ENCODE measurements around the gene MRPS18B.

Gene MRPS18B

DNA sequence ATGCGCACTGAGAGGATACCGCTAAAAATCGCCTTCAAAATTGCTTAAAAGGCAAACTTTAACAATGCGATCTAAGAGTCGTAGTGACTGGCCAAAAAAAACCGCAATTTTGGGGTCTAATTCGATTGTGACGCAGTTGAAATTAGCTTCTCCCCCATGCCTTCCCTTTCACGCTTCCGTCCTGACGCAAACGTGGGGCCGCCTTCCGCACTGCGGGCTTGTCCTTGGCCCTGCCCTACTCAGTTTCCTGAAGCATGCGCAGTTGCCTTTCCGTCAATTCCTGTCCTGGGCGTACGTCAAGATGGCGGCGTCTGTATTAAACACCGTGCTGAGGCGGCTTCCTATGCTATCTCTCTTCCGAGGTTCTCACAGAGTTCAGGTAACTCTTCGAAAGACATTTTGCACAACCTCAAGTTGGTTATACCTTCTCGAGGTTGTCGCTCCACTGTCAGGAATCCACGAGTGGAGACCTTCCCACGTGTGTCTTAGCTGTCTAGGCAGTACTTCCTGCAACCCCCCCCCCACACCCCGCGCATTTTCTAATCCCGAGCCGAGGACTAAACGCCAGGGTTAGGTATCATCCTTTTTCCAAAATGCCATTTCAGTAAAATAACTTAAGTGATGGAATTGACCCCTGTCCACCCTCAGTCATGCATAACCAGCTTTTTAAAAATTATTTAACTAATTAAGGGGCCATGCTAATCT, at the start of gene MRPS18B:
Gene MRPS18B, plus strand, starts transcription at position 276 of the 705 bp plus-strand sequence. Its CDS starts 26 bp downstream, at position 302.
- peak; percentile 93 to 95 (median 94) for DNase-seq (ENCODE audit: low read depth in 2 of 3, low spot score in 1 of 3)

GRCh38 chr6:30568245-30568644, 49.4 kb upstream of the MRPS18B start:
- peak; percentile 33 to 51 (median 47) for DNase-seq (ENCODE audit: low read depth in 2 of 3, low spot score in 1 of 3)

GRCh38 chr6:30570263-30570662, 47.4 kb upstream of the MRPS18B start:
- no peak for DNase-seq (ENCODE audit: low read depth in 2 of 3, low spot score in 1 of 3)

DNA sequence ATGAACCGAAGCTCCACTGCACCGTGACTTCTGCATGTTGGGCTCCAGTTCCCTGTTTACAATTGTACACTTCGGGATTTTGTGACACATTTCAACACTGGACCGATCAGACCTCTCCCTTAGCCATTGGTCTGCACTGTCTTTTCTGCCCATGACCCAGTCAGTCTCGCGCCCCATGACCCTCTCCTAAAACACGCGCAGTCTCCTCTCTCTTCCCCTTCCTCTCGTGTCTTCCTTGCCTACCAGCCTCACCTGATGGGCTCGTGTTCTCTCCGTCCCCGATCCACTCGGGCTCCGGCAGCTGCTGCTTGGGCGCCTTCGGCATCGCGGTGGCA, 46.9 kb upstream of the MRPS18B start:
- DNase-seq (ENCODE audit: low read depth in 2 of 3, low spot score in 1 of 3) = no peak

DNA sequence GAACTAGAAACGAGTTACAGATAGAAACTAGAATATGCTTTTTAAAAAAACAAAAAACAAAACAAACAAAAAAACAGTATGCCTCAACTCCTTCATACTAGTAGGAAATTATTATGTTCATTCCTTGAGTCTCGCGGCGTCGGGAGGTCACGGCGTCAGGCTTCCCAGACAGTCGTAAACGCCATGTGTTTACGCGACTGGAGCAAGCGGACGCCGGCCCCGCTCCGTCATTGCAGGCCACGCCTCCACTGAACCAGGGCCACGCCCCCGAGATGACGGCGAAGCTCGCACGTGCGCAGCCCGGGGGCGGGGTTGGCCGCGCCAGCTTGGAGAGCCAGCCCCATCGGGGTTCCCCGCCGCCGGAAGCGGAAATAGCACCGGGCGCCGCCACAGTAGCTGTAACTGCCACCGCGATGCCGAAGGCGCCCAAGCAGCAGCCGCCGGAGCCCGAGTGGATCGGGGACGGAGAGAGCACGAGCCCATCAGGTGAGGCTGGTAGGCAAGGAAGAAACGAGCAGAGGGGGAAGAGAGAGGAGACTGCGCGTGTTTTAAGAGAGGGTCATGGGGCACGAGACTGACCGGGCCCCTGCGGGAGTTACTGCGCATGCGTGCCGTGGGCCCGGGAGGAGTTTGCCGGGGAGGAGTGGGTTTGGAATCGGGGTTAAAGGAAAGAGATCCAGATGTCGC, 46.4 kb upstream of the MRPS18B start, which contains the start of gene ABCF1:
Gene ABCF1, plus strand, starts transcription at position 368 of the 687 bp plus-strand sequence. Its CDS starts 46 bp downstream, at position 414.
- DNase-seq (ENCODE audit: low read depth in 2 of 3, low spot score in 1 of 3) = peak; percentile 98 to 100 (median 100)

DNA sequence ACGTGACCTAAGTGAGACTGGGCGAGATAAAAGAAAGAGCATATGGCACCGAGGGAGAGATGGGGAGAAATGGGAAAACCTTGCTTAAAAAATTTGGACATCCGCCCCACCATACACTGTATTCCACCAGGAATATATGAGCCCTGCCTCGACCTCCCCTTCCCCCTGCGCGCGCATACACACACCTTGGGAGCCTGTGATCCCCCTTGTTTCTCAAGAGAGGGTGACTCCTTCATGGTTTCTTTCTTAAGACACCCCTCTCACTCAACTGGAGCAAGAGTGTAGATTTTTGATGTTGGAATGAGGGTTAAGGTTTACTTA, 45.9 kb upstream of the MRPS18B start:
- DNase-seq (ENCODE audit: low read depth in 2 of 3, low spot score in 1 of 3) = no peak

DNA sequence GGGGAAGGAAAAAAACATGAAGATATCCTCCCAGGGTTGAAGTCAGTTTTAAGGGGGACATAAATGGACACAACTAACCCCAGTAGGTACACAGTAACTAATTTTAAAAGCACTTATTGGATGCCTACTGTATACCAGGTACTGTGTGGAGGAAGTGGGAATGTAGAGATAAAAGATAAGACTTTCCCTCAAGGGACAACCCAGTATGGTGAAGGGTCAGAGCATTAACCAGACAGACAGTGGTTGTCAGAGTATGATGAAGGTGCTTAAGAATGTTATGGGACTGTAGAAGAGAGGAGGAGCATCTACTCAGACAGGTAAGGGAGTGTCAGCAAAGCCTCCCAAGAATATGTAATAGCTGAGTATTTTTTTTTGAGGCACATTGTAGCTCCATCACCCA, 45.5 kb upstream of the MRPS18B start:
- DNase-seq (ENCODE audit: low read depth in 2 of 3, low spot score in 1 of 3) = no peak

GRCh38 chr6:30573113-30573512, 44.5 kb upstream of the MRPS18B start:
- DNase-seq (ENCODE audit: low read depth in 2 of 3, low spot score in 1 of 3) = no peak

GRCh38 chr6:30578051-30578450, 39.6 kb upstream of the MRPS18B start:
- no peak for DNase-seq (ENCODE audit: low read depth in 2 of 3, low spot score in 1 of 3)

- DNase-seq (ENCODE audit: low read depth in 2 of 3, low spot score in 1 of 3) = no peak
Measured at GRCh38 chr6:30583921-30584320, 33.7 kb upstream of the MRPS18B start.

GRCh38 chr6:30589754-30590358, 27.8 kb upstream of the MRPS18B start:
- DNase-seq (ENCODE audit: low read depth in 2 of 3, low spot score in 1 of 3) = no peak

- DNase-seq (ENCODE audit: low read depth in 2 of 3, low spot score in 1 of 3) = no peak
Measured at GRCh38 chr6:30590509-30590908, 27.1 kb upstream of the MRPS18B start.

DNA sequence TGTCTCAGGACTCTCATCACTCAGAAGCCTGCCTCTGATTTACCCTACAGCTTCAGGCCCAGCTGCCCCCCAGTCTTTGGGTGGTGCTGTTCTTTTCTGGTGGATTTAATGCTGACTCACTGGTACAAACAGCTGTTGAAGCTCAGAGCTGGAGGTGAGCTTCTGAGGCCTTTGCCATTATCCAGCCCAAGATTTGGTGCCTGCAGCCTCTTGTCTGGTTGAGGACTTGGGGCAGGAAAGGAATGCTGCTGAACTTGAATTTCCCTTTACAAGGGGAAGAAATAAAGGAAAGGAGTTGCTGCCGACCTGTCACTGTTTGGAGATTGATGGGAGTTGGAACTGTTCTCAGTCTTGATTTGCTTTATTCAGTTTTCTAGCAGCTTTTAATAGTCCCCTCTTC, 26.6 kb upstream of the MRPS18B start:
- DNase-seq (ENCODE audit: low read depth in 2 of 3, low spot score in 1 of 3) = no peak

GRCh38 chr6:30592287-30592686, 25.4 kb upstream of the MRPS18B start:
- no peak for DNase-seq (ENCODE audit: low read depth in 2 of 3, low spot score in 1 of 3)

DNA sequence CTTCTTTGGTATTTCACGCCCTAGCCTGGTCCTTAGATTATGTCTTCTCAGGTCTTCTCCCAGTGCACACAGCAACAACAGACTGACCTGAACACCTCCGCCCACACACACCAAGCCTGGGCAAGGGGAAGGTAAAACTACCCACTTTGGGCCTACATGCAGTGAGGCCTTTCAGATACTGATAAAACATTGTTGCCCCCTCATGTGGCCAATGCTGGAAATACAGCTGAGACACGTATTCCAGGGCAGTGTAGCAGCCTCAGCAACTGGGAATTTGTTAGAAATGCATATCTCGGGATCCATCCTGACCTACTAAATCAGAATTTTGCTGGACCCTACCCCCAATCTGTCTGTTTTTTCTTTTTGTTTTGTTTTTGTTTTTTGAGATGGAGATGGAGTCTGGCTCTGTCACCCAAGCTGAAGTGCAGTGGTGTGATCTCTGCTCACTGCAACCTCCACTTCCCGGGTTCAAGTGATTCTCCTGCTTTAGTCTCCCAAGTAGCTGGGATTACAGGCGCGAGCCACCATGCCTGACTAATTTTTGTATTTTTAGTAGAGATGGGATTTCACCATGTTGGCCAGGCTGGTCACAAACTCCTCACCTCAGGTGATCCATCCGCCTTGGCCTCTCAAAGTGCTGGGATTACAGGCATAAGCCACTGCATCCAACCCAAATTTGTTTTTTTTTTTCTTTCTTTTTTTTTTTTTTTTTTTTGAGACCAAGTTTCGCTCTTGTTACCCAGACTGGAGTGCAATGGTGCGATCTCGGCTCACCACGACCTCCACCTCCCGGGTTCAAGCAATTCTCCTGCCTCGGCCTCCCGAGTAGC, 20.1 kb upstream of the MRPS18B start:
- DNase-seq (ENCODE audit: low read depth in 2 of 3, low spot score in 1 of 3) = peak; percentile 59 to 90 (median 75)

GRCh38 chr6:30598912-30599624, 18.6 kb upstream of the MRPS18B start:
- no peak for DNase-seq (ENCODE audit: low read depth in 2 of 3, low spot score in 1 of 3)

DNA sequence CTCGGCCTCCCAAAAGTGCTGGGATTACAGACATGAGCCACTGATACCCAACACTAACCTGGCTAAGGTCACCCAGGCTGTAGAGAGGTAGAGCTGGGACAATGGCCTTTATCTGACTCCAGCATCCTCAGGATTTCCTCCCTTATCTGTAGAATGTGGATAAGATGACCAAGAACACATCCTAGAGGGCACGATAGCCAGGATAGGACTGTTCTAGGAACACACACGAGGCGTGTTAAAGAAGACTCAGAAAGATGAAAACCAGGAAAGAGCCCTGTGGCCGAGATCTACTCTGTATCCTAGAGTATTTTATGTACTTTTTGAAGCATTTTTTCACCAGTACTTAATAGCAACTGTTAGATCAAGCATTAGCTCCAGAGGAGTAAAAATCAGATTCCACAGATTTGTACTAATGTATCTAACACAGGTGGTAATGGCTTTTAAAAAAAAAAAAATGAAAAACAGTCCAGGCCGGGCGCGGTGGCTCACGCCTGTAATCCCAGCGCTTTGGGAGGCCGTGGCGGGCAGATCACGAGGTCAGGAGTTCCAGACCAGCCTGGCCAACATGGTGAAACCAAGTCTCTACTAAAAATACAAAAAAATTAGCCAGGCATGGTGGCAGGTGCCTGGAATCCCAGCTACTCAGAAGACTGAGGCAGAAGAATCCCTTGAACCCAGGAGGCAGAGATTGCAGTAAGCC, 17.9 kb upstream of the MRPS18B start:
- DNase-seq (ENCODE audit: low read depth in 2 of 3, low spot score in 1 of 3) = no peak

GRCh38 chr6:30600451-30600961, 17.1 kb upstream of the MRPS18B start:
- no peak for DNase-seq (ENCODE audit: low read depth in 2 of 3, low spot score in 1 of 3)

- no peak for DNase-seq (ENCODE audit: low read depth in 2 of 3, low spot score in 1 of 3)
Measured at GRCh38 chr6:30601436-30601814, 16.2 kb upstream of the MRPS18B start.
